ENCODE data around the gene VPS37B. TPM values are rescaled to one million over a fixed set of nuclear protein-coding genes. Genes with fewer than 3 reads are reported as not detected.

VPS37B gene
- total and polyA plus RNA-seq, 2 of the 8 experiments (the other 6 are each of a cell fraction or from before 2014, with no cell fraction given), result 11.9 to 15.7 TPM

DNA sequence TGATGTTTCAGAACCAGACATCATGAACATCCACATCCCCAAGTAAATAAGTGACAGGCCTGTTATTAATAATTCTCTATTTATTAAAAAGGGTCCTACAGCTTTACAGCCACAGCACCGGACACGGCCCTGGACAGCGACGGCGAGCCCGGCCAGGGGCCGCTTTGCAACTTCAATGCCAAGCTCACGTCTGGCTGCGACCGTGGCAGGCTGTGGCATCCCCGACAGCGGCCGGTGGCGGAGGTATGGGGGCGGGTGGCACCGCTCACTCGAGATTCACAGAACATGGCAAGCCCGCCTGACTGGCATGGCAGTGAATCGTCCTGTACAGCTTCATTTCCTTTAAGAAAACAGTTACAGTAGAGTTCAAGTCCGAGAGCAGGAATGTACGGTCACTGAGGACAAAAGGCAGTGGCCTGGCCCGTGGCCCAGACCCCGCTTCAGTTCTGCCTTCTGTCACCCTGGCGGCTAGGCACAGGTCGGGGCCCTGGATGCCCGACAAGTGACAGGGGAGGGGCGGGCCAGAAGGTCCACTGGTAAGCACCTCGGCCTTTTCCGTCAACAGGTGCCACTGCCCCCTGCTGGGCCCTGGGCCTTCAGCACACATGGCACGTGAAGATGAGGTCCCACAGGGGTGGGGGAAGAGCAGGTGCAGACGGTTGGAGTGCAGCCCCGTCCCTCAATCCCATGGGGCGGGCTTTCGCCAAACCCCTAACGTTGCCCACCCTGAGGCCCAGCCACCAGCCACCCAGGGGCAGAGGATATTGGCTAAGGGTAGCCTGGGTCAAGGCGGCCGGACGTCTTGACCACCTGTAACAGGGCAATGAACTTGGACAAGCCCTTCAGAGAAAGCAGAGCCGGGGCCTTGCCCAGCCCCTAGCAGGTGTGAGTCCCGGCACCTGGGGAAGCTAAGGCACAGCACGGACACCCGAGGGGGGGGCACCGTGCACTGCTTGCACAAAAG, 30.4 kb downstream of the VPS37B start:
- Histone ChIP-seq H4K20me1 (replicated peaks in 1 of 2; ENCODE audit: control insufficient read depth in 1 of 2, insufficient read depth in 2 of 2, low read length in 2 of 2) (peaks cover 30 to 47% of the 10 kb centered on the region in 2 experiments), H3K27ac (ENCODE audit: low read depth, low read length) (no peak overlapping the region), H4K8ac (ENCODE audit: extremely low read depth, insufficient read depth, low read length) (no peak overlapping the region), H2BK5ac (ENCODE audit: low read depth, low read length) (no peak overlapping the region), H3K4me1 (replicated peaks in 1 of 4; ENCODE audit: control insufficient read depth in 3 of 4, insufficient read depth in 4 of 4, low read length in 3 of 4) (no peaks in the 10 kb centered on the region), H2BK20ac (ENCODE audit: low read length) (no peak overlapping the region), H3K36me3 (ENCODE audit: control insufficient read depth in 2 of 4, insufficient read depth in 4 of 4, low read length in 3 of 4) (peaks cover 0 to 19% (median 7%) of the 10 kb centered on the region in 4 experiments; a peak in 5 of 8 replicates), H3K23me2 (ENCODE audit: low read depth, low read length) (no peaks in the 10 kb centered on the region), H4K5ac (ENCODE audit: insufficient read length, low read depth, low read length) (no peak overlapping the region), H2AFZ (ENCODE audit: low read length) (no peak overlapping the region), H2AK5ac (ENCODE audit: low read depth, low read length) (no peak overlapping the region), H2BK15ac (ENCODE audit: low read length) (no peak overlapping the region), H3K4me2 (ENCODE audit: insufficient read depth in 1 of 2, low read depth in 2 of 2, low read length in 2 of 2) (no peak overlapping the region), H3K27me3 (replicated peaks in 1 of 4; ENCODE audit: control insufficient read depth in 3 of 4, extremely low read depth in 1 of 4, insufficient read depth in 3 of 4, low read length in 3 of 4) (peaks cover 16 to 34% (median 29%) of the 10 kb centered on the region in 4 experiments), H3K9me3 (ENCODE audit: insufficient read depth in 2 of 2, low read depth in 1 of 2, low read length in 1 of 2) (no peaks in the 10 kb centered on the region), H3K79me2 (ENCODE audit: control insufficient read depth in 1 of 2, insufficient read depth in 2 of 2, low read length in 2 of 2) (no peaks in the 10 kb centered on the region), H4K91ac (replicated peaks; ENCODE audit: insufficient read length, low read length) (no peak overlapping the region), H3K56ac (replicated peaks; ENCODE audit: insufficient read length, low read depth, low read length) (no peak overlapping the region), H3K4ac (replicated peaks; ENCODE audit: insufficient read length, low read depth, low read length) (no peak overlapping the region), H2BK120ac (replicated peaks; ENCODE audit: low read depth, low read length) (no peak overlapping the region), H3K18ac (ENCODE audit: extremely low read depth, low read length) (no peak overlapping the region), H3K23ac (ENCODE audit: insufficient read length) (no peak overlapping the region), H3K9ac (replicated peaks in 1 of 4; ENCODE audit: extremely low read depth in 1 of 4, low read depth in 3 of 4, low read length in 3 of 4) (no peak overlapping the region), H3K4me3 (ENCODE audit: extremely low read depth in 1 of 4, insufficient read depth in 2 of 4, low read depth in 3 of 4, low read length in 4 of 4) (no peak overlapping the region), H3K14ac (ENCODE audit: insufficient read length) (no peak overlapping the region), H2BK12ac (ENCODE audit: low read depth, low read length) (no peak overlapping the region), H3K79me1 (ENCODE audit: low read depth, low read length) (no peaks in the 10 kb centered on the region)
- CTCF ChIA-PET (ENCODE audit: partially characterized antibody), result interaction anchor here (0.7 to 20.1 kb wide), 15 partner anchors 8 to 210 kb away, joined by 3 to 473 read pairs (median 3); partner anchors contain the start of genes OGFOD2 and VPS37B
- POLR2A ChIA-PET (ENCODE audit: partially characterized antibody), result interaction anchor here (0.7 to 1.4 kb wide), 2 partner anchors 29 to 34 kb away, joined by 3 to 4 read pairs; no protein-coding TSS in a partner anchor
- WGBS, 2 experiments (ENCODE audit: extremely low coverage in 1 of 2, insufficient coverage in 1 of 2, insufficient read length in 1 of 2, insufficient replicate concordance in 2 of 2, low coverage in 1 of 2, low lambda C conversion rate in 2 of 2, missing lambda C conversion rate in 1 of 2), result 87% methylated on average over 41 of the region's 43 CpGs; no CpG with 5 or more reads in 1 of the 2 experiments
- DNase-seq (ENCODE audit: low read depth in 1 of 2, low spot score in 2 of 2), result no peak
- no peak for FAIRE-seq
- TF ChIP-seq RAD21 (IDR thresholded peaks at IDR 0.05 in 1 of 2, conservative IDR thresholded peaks at IDR 0.05 in 1 of 2; ENCODE audit: low read depth in 2 of 2, low read length in 2 of 2), result peak; percentile 9 to 11; a peak in 2 of 4 replicates
- TF ChIP-seq SIN3A (conservative IDR thresholded peaks at IDR 0.05 in 1 of 2, IDR thresholded peaks at IDR 0.05 in 1 of 2; ENCODE audit: low read depth in 1 of 2, low read length in 2 of 2), result no peak
- TF ChIP-seq SIRT6 (IDR thresholded peaks at IDR 0.05; ENCODE audit: low read length), result no peak
- no peak for TF ChIP-seq JUND (IDR thresholded peaks at IDR 0.05; ENCODE audit: low read length)
- no peak for TF ChIP-seq MAFK (IDR thresholded peaks at IDR 0.05; ENCODE audit: low read depth, low read length)
- no peak for TF ChIP-seq KDM1A (IDR thresholded peaks at IDR 0.05; ENCODE audit: borderline replicate concordance, low read length)
- TF ChIP-seq NANOG (IDR thresholded peaks at IDR 0.05; ENCODE audit: insufficient read depth, low read depth, low read length, poor library complexity, severe bottlenecking), result no peak
- no peak for TF ChIP-seq TAF7 (optimal IDR thresholded peaks at IDR 0.05; ENCODE audit: borderline replicate concordance, low read depth, low read length)
- no peak for TF ChIP-seq RXRA (IDR thresholded peaks at IDR 0.05; ENCODE audit: insufficient read depth, low read depth, low read length)

Measured in H1 (cell line).